Measurements from ENCODE around the gene SELENOP. TPM values are rescaled to one million over a fixed set of nuclear protein-coding genes. Genes with fewer than 3 reads are reported as not detected.

The SELENOP gene
- total and polyA plus RNA-seq, 2 of the 13 experiments (the other 11 are each of a cell fraction or from before 2014, with no cell fraction given): 1,895 to 2,083 TPM

DNA sequence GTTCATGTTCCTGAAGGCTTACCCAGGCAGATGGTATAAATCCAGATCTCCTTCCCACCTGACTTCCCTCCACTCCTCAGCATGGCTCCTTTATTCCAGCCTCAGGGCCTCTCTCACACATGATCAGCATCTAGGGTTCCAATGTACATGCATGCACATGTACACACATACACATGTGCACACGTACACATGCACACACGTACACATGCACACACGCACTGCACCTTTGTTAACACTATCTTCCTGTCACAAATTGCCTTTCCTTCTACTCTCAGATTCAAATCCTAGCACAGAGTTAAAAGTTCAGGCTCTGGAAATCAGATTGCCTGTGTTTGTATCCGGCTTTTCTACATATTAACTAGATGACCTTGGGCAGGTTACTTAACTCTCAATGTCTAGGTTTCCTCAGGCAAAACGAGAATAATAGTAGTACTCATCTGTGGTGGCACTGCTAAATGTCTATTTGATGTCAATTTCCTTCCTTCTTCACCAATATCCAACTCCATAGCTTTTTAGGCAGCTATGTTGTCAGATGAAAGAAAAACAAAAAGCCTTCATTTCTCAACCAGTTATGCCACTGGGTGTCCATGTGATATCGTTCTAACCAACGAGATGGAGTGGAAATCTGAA is 12.8 kb upstream of the SELENOP start (continued):
- TF ChIP-seq, protein P1, sequence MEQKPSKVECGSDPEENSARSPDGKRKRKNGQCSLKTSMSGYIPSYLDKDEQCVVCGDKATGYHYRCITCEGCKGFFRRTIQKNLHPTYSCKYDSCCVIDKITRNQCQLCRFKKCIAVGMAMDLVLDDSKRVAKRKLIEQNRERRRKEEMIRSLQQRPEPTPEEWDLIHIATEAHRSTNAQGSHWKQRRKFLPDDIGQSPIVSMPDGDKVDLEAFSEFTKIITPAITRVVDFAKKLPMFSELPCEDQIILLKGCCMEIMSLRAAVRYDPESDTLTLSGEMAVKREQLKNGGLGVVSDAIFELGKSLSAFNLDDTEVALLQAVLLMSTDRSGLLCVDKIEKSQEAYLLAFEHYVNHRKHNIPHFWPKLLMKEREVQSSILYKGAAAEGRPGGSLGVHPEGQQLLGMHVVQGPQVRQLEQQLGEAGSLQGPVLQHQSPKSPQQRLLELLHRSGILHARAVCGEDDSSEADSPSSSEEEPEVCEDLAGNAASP (CRISPR knock-in tag; IDR thresholded peaks at IDR 0.05; ENCODE audit: borderline replicate concordance): peak; percentile 52; the same call in 1 of the 2 replicates
- TF ChIP-seq ATAD3A (CRISPR knock-in tag; IDR thresholded peaks at IDR 0.05): no peak
- TF ChIP-seq ZNF644 (CRISPR knock-in tag; IDR thresholded peaks at IDR 0.05; ENCODE audit: low read depth): no peak; the same call in none of the 2 replicates
- TF ChIP-seq ZNF431 (CRISPR knock-in tag; IDR thresholded peaks at IDR 0.05; ENCODE audit: borderline replicate concordance, low read depth): 0 out of 2 replicates have a peak, but pooled peaks have one; percentile 29
- no peak for TF ChIP-seq MAF1 (CRISPR knock-in tag; IDR thresholded peaks at IDR 0.05; ENCODE audit: borderline replicate concordance)
- TF ChIP-seq MBD4 (IDR thresholded peaks at IDR 0.05; ENCODE audit: borderline replicate concordance, low read length): no peak
- peak; percentile 37; the same call in 1 of the 2 replicates for TF ChIP-seq ZMYM2 (CRISPR knock-in tag; IDR thresholded peaks at IDR 0.05)
- no peak for TF ChIP-seq ZNF354B (CRISPR knock-in tag; IDR thresholded peaks at IDR 0.05)
- no peak for TF ChIP-seq CHD4 (IDR thresholded peaks at IDR 0.05; ENCODE audit: borderline replicate concordance, low read length)
- no peak for TF ChIP-seq TBP (CRISPR knock-in tag; IDR thresholded peaks at IDR 0.05)
- TF ChIP-seq, protein P2, sequence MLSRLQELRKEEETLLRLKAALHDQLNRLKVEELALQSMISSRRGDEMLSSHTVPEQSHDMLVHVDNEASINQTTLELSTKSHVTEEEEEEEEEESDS (CRISPR knock-in tag; IDR thresholded peaks at IDR 0.05; ENCODE audit: borderline replicate concordance): no peak
- TF ChIP-seq, protein P3, sequence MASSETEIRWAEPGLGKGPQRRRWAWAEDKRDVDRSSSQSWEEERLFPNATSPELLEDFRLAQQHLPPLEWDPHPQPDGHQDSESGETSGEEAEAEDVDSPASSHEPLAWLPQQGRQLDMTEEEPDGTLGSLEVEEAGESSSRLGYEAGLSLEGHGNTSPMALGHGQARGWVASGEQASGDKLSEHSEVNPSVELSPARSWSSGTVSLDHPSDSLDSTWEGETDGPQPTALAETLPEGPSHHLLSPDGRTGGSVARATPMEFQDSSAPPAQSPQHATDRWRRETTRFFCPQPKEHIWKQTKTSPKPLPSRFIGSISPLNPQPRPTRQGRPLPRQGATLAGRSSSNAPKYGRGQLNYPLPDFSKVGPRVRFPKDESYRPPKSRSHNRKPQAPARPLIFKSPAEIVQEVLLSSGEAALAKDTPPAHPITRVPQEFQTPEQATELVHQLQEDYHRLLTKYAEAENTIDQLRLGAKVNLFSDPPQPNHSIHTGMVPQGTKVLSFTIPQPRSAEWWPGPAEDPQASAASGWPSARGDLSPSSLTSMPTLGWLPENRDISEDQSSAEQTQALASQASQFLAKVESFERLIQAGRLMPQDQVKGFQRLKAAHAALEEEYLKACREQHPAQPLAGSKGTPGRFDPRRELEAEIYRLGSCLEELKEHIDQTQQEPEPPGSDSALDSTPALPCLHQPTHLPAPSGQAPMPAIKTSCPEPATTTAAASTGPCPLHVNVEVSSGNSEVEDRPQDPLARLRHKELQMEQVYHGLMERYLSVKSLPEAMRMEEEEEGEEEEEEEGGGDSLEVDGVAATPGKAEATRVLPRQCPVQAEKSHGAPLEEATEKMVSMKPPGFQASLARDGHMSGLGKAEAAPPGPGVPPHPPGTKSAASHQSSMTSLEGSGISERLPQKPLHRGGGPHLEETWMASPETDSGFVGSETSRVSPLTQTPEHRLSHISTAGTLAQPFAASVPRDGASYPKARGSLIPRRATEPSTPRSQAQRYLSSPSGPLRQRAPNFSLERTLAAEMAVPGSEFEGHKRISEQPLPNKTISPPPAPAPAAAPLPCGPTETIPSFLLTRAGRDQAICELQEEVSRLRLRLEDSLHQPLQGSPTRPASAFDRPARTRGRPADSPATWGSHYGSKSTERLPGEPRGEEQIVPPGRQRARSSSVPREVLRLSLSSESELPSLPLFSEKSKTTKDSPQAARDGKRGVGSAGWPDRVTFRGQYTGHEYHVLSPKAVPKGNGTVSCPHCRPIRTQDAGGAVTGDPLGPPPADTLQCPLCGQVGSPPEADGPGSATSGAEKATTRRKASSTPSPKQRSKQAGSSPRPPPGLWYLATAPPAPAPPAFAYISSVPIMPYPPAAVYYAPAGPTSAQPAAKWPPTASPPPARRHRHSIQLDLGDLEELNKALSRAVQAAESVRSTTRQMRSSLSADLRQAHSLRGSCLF (CRISPR knock-in tag; IDR thresholded peaks at IDR 0.05; ENCODE audit: borderline replicate concordance): no peak
- TF ChIP-seq CREB1 (IDR thresholded peaks at IDR 0.05): no peak
- peak; percentile 65 for TF ChIP-seq CREB1 (CRISPR knock-in tag; IDR thresholded peaks at IDR 0.05)
- no peak for TF ChIP-seq PHF8 (CRISPR knock-in tag; IDR thresholded peaks at IDR 0.05)
- no peak for TF ChIP-seq ZNF674 (CRISPR knock-in tag; IDR thresholded peaks at IDR 0.05; ENCODE audit: low read depth)
- TF ChIP-seq ZSCAN25 (CRISPR knock-in tag; IDR thresholded peaks at IDR 0.05): no peak
- TF ChIP-seq ZFX (CRISPR knock-in tag; IDR thresholded peaks at IDR 0.05; ENCODE audit: low read depth): peak; percentile 46; the same call in 1 of the 2 replicates
- no peak for TF ChIP-seq NCOA5 (CRISPR knock-in tag; IDR thresholded peaks at IDR 0.05)
- TF ChIP-seq PAX8 (CRISPR knock-in tag; IDR thresholded peaks at IDR 0.05; ENCODE audit: borderline replicate concordance): no peak
- TF ChIP-seq, protein P4, sequence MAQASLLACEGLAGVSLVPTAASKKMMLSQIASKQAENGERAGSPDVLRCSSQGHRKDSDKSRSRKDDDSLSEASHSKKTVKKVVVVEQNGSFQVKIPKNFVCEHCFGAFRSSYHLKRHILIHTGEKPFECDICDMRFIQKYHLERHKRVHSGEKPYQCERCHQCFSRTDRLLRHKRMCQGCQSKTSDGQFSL (CRISPR knock-in tag; IDR thresholded peaks at IDR 0.05): no peak
- no peak for TF ChIP-seq ZNF615 (CRISPR knock-in tag; IDR thresholded peaks at IDR 0.05; ENCODE audit: borderline replicate concordance)
- TF ChIP-seq MXI1 (IDR thresholded peaks at IDR 0.05; ENCODE audit: borderline replicate concordance, low read depth, low read length): peak; percentile 71; the same call in 1 of the 3 replicates
- TF ChIP-seq MZF1 (CRISPR knock-in tag; IDR thresholded peaks at IDR 0.05; ENCODE audit: borderline replicate concordance): no peak
- TF ChIP-seq MTA1 (CRISPR knock-in tag; IDR thresholded peaks at IDR 0.05; ENCODE audit: borderline replicate concordance): no peak
- peak; percentile 86 for TF ChIP-seq PHF5A (CRISPR knock-in tag; IDR thresholded peaks at IDR 0.05; ENCODE audit: low read depth, unreplicated experiment)
